PC-9 (cell line): ENCODE measurements around the gene ZP1.

Experiments
- CTCF ChIP-seq: fragments of 200-600 bp; sonication (generic); conservative IDR thresholded peaks from 2 replicates; pipeline ENCODE4 v1.6.1; 2017; ENCODE audit warnings: mixed run types, antibody characterized with exemption, mild to moderate bottlenecking, moderate library complexity
- EZH2 ChIP-seq: fragments of 200-600 bp; sonication (generic); IDR thresholded peaks from 2 replicates; pipeline ENCODE4 v1.8.0; 2017; ENCODE audit warnings: antibody characterized with exemption, low read depth

GRCh38 chr11:60921777-60922335 lies 54.5 kb downstream of the ZP1 start:
- no peak for TF ChIP-seq CTCF
- no peak for TF ChIP-seq EZH2
